ENCODE results near the gene CSTF3. TPM values are rescaled to one million over a fixed set of nuclear protein-coding genes. Genes with fewer than 3 reads are reported as not detected.
"Not testable (repeated sequence)": the region's sequence is repeated elsewhere in the genome, so short reads cannot be mapped to it uniquely, and the experiment has no call there.

Gene CSTF3
- total RNA-seq, 1 donor from 2014 or later, result 20.0 TPM

- no peak for DNase-seq (ENCODE audit: low spot score)
Observed at GRCh38 chr11:33160587-33160986, 693 bp downstream of the CSTF3 start.

GRCh38 chr11:33160136-33160535 is 1.1 kb downstream of the CSTF3 start:
- DNase-seq (ENCODE audit: low spot score), result no peak

- DNase-seq (ENCODE audit: low spot score), result not testable (repeated sequence)
Observed at GRCh38 chr11:33159378-33159867, 1.9 kb downstream of the CSTF3 start.

GRCh38 chr11:33158596-33159275 is 2.5 kb downstream of the CSTF3 start:
- no peak for DNase-seq (ENCODE audit: low spot score)

- DNase-seq (ENCODE audit: low spot score), result no peak
Observed at GRCh38 chr11:33157103-33158027, 3.9 kb downstream of the CSTF3 start.

GRCh38 chr11:33151399-33151798 is 9.9 kb downstream of the CSTF3 start:
- DNase-seq (ENCODE audit: low spot score), result no peak

GRCh38 chr11:33147559-33147958 is 13.7 kb downstream of the CSTF3 start:
- DNase-seq (ENCODE audit: low spot score), result no peak

GRCh38 chr11:33135768-33136443 is 25.4 kb downstream of the CSTF3 start:
- no peak for DNase-seq (ENCODE audit: low spot score)

GRCh38 chr11:33135216-33135615 is 26.1 kb downstream of the CSTF3 start:
- DNase-seq (ENCODE audit: low spot score), result no peak

GRCh38 chr11:33134276-33134675 is 27.0 kb downstream of the CSTF3 start:
- no peak for DNase-seq (ENCODE audit: low spot score)

- no peak for DNase-seq (ENCODE audit: low spot score)
Observed at GRCh38 chr11:33133761-33134160, 27.5 kb downstream of the CSTF3 start.

GRCh38 chr11:33132510-33132909 is 28.8 kb downstream of the CSTF3 start:
- DNase-seq (ENCODE audit: low spot score), result no peak

- DNase-seq (ENCODE audit: low spot score), result no peak
Observed at GRCh38 chr11:33128739-33129138, 32.5 kb downstream of the CSTF3 start.

- no peak for DNase-seq (ENCODE audit: low spot score)
Observed at GRCh38 chr11:33125611-33126010, 35.7 kb downstream of the CSTF3 start.

GRCh38 chr11:33125025-33125424 is 36.3 kb downstream of the CSTF3 start:
- no peak for DNase-seq (ENCODE audit: low spot score)

- DNase-seq (ENCODE audit: low spot score), result not testable (repeated sequence)
Observed at GRCh38 chr11:33122696-33123095, 38.6 kb downstream of the CSTF3 start.

- DNase-seq (ENCODE audit: low spot score), result no peak
Observed at GRCh38 chr11:33116535-33116934, 44.7 kb downstream of the CSTF3 start.

- DNase-seq (ENCODE audit: low spot score), result no peak
Observed at GRCh38 chr11:33110083-33110482, 51.2 kb downstream of the CSTF3 start.

GRCh38 chr11:33109294-33109895 is 51.9 kb downstream of the CSTF3 start:
- no peak for DNase-seq (ENCODE audit: low spot score)

GRCh38 chr11:33103836-33104235 is 57.4 kb downstream of the CSTF3 start:
- DNase-seq (ENCODE audit: low spot score), result no peak

- no peak for DNase-seq (ENCODE audit: low spot score)
Observed at GRCh38 chr11:33094157-33094556, 67.1 kb downstream of the CSTF3 start.

Measured in mesenteric fat pad (tissue), 1 donor.